Transverse colon (tissue), 4 donors: ENCODE results near the gene TAF3. TPM values are rescaled to one million over a fixed set of nuclear protein-coding genes. Genes with fewer than 3 reads are reported as not detected.

Experiments used
- DNase-seq: peaks from one replicate; pipeline ENCODE4 v3.0.0-alpha.2; 2019
- H3K27ac ChIP-seq, 4 donors: fragments of 200-600 bp; sonication (generic); 2 replicates each; pipeline ENCODE4 v1.5.1; 2016 to 2018; ENCODE audit warnings: inconsistent platforms in 4 of 4
- H3K27me3 ChIP-seq: fragments of 200-600 bp; sonication (generic); 2 replicates; pipeline ENCODE4 v1.5.1; 2017; ENCODE audit warnings: inconsistent platforms
- H3K36me3 ChIP-seq, 4 donors: fragments of 200-600 bp; sonication (generic); 2 replicates each; pipeline ENCODE4 v1.5.1; 2017 to 2019; ENCODE audit warnings: inconsistent platforms in 4 of 4
- H3K4me1 ChIP-seq, 4 donors: fragments of 200-600 bp; sonication (generic); 2 replicates each; pipeline ENCODE4 v1.5.1; 2017 to 2020; ENCODE audit warnings: inconsistent platforms in 4 of 4
- H3K4me3 ChIP-seq, 4 donors: fragments of 200-600 bp; sonication (generic); 1 replicate in 1 of 4; 2 replicates in 3 of 4; pipeline versions ENCODE4 v1.5.1 to v1.6.1; 2017 to 2019; ENCODE audit warnings: inconsistent platforms in 4 of 4
- H3K9me3 ChIP-seq, 2 donors: fragments of 200-600 bp; sonication (generic); 2 replicates each; pipeline ENCODE4 v1.5.1; 2017 to 2019; ENCODE audit warnings: inconsistent platforms in 2 of 2
- EP300 ChIP-seq: sonication (generic); formaldehyde crosslinking; IDR thresholded peaks from one replicate; pipeline ENCODE4 v1.6.1; 2017; ENCODE audit warnings: antibody characterized with exemption, low read depth
- POLR2A ChIP-seq: fragments of 450-650 bp; IDR thresholded peaks from one replicate; pipeline ENCODE4 v1.6.1; 2016; ENCODE audit warnings: antibody characterized with exemption, mild to moderate bottlenecking, moderate library complexity
- POLR2AphosphoS5 ChIP-seq, 3 donors: sonication (generic); formaldehyde crosslinking; IDR thresholded peaks; one replicate each; pipeline ENCODE4 v1.6.1; 2016; ENCODE audit warnings: antibody characterized with exemption in 3 of 3
- WGBS, 2 donors: methylation state at CpG; one replicate each; pipeline ENCODE4 v1.1.5; 2018; ENCODE audit warnings: low coverage in 1 of 2; 5-methylcytosine and 5-hydroxymethylcytosine counted together
- in situ Hi-C, 4 donors: fragments of 200-750 bp; cut with MboI; loops; one replicate each; pipeline versions ENCODE4 v1.15.0 to v1.15.1; 2017; ENCODE audit warnings: low sequenced_read_pairs in 3 of 4, low pct_ligation_motif_present in 1 of 4, low pct_unique_long_range_greater_than_20kb in 1 of 4
- intact Hi-C: fragments of 100-400 bp; cut with DNase I; formaldehyde crosslinking; loops from one replicate; pipeline ENCODE4 v1.15.1; 2023; ENCODE audit warnings: low total_unique reads
- total RNA-seq, 4 donors: library from RNA; depleted of rRNA; stranded (reverse); fragments of >200 nt; gene quantifications; one replicate each; pipeline ENCODE4 v1.1.0, GENCODE V29; 2016
- TF ChIP-seq, protein P1 (sequence below), 5 experiments: fragments of 200-600 bp in 3 of 5; fragments of 450-650 bp in 2 of 5; sonication (generic) in 3 of 5; IDR thresholded peaks; 1 replicate in 2 of 5; 2 replicates in 3 of 5; pipeline ENCODE4 v1.5.1; 2016 to 2017; ENCODE audit warnings: antibody characterized with exemption in 5 of 5, inconsistent platforms in 3 of 5, mild to moderate bottlenecking in 2 of 5, moderate library complexity in 1 of 5

TAF3 gene
- total RNA-seq, 4 donors from 2014 or later: 4.8 to 35.6 (median 9.6) TPM

DNA sequence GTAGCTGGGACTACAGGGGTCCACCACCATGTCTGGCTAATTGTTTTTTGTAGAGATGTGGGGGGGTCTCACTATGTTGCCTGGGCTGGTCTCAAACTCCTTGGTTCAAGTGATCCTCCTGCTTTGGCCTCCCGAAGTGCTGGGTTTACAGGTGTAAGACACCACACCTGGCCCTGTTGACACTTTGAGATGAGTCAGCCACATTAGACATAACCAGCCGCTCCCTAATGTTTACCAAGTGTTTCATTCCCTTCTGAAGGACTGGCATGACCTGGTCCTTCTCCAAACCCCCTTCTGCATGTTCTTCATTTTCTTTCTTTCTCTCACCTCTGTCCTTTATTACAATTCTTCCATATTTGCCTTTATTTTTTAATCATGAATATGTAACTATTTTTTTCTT is 67.8 kb downstream of the TAF3 start:
- TF ChIP-seq POLR2A: no peak
- no peak for TF ChIP-seq EP300
- TF ChIP-seq, protein P1, sequence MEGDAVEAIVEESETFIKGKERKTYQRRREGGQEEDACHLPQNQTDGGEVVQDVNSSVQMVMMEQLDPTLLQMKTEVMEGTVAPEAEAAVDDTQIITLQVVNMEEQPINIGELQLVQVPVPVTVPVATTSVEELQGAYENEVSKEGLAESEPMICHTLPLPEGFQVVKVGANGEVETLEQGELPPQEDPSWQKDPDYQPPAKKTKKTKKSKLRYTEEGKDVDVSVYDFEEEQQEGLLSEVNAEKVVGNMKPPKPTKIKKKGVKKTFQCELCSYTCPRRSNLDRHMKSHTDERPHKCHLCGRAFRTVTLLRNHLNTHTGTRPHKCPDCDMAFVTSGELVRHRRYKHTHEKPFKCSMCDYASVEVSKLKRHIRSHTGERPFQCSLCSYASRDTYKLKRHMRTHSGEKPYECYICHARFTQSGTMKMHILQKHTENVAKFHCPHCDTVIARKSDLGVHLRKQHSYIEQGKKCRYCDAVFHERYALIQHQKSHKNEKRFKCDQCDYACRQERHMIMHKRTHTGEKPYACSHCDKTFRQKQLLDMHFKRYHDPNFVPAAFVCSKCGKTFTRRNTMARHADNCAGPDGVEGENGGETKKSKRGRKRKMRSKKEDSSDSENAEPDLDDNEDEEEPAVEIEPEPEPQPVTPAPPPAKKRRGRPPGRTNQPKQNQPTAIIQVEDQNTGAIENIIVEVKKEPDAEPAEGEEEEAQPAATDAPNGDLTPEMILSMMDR (IDR thresholded peaks at IDR 0.05): no peak
- no peak for TF ChIP-seq POLR2AphosphoS5 (IDR thresholded peaks at IDR 0.05)
- in situ Hi-C loops: no loop called here

DNA sequence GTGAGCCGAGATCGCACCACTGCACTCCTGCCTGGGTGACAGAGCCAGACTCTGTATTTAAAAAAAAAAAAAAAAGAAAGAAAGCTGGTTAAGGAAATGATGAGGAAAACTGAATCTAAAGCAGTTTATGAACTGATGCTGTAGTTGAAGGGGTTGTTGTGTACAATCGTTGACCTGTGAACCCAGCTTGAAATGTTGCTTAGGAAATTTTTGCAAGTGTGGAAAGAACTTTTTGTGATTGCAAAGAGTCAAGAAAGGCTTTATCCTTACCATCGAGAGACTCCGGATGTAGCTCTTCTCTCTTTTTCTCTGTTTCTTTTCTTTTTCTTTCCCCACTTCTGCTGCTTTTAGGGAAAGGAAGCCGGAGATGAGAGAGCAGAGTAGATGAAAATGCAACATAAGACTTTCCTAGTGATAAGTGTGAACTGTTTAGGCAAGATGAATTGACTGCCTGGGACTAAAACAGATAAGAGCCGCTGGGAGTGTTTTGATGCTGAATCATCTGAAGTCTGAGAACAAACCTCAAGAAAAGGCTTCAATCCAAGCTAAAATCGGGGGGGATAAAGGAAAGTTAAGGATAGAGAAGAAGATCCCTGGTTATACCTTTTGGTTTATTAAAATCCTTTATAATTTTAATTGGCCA is 69.0 kb downstream of the TAF3 start:
- TF ChIP-seq POLR2A: no peak
- no peak for TF ChIP-seq POLR2AphosphoS5 (IDR thresholded peaks at IDR 0.05)
- TF ChIP-seq, protein P1 (IDR thresholded peaks at IDR 0.05): no peak
- no peak for TF ChIP-seq EP300
- Histone ChIP-seq H3K27ac (no peak overlapping the region), H3K4me1 (peaks cover 0 to 6% (median 3%) of the 10 kb centered on the region in 4 donors), H3K4me3 (no peak overlapping the region), H3K27me3 (no peaks in the 10 kb centered on the region), H3K9me3 (no peaks in the 10 kb centered on the region), H3K36me3 (no peaks in the 10 kb centered on the region)
- in situ Hi-C loops (no loop called here), intact Hi-C loops (no loop called here)
- DNase-seq: no peak
- WGBS, 2 donors: 64 to 84% methylated on average over 6 to 8 of the region's 8 CpGs

More for the DNA sequence above, 67.8 kb downstream of the TAF3 start:
- Histone ChIP-seq H3K9me3 (no peaks in the 10 kb centered on the region), H3K27me3 (no peaks in the 10 kb centered on the region), H3K36me3 (no peaks in the 10 kb centered on the region), H3K4me1 (peaks cover 0 to 5% (median 3%) of the 10 kb centered on the region in 4 donors), H3K4me3 (no peak overlapping the region), H3K27ac (no peak overlapping the region)
- no peak for DNase-seq
- intact Hi-C loops: no loop called here
- 63% methylated on average over 2 of the region's 2 CpGs; no CpG with 5 or more reads in 1 of the 2 donors for WGBS, 2 donors

- Histone ChIP-seq H3K27ac (no peak overlapping the region), H3K4me1 (peaks cover 0 to 6% (median 3%) of the 10 kb centered on the region in 4 donors), H3K4me3 (no peak overlapping the region), H3K36me3 (no peaks in the 10 kb centered on the region), H3K27me3 (no peaks in the 10 kb centered on the region), H3K9me3 (no peaks in the 10 kb centered on the region)
- WGBS, 2 donors: 89 to 94% methylated on average over 5 of the region's 5 CpGs
- DNase-seq: no peak
- in situ Hi-C loops: no loop called here
- intact Hi-C loops: no loop called here
- TF ChIP-seq POLR2A: no peak
These were observed 71.7 kb downstream of the TAF3 start for GRCh38 chr10:7889947-7890542.

GRCh38 chr10:7890781-7891180 is 72.5 kb downstream of the TAF3 start:
- no peak overlapping the region for H3K27ac ChIP-seq
- intact Hi-C loops (no loop called here), in situ Hi-C loops (no loop called here)
- WGBS, 2 donors: 47 to 74% methylated on average over 6 of the region's 6 CpGs
- TF ChIP-seq EP300: no peak
- TF ChIP-seq, protein P1 (IDR thresholded peaks at IDR 0.05): no peak
- no peak for TF ChIP-seq POLR2AphosphoS5 (IDR thresholded peaks at IDR 0.05)
- no peak for TF ChIP-seq POLR2A
- DNase-seq: no peak
- H3K4me1 ChIP-seq: peaks cover 0 to 6% (median 3%) of the 10 kb centered on the region in 4 donors
- no peak overlapping the region for H3K4me3 ChIP-seq
- H3K27me3 ChIP-seq: no peaks in the 10 kb centered on the region
- H3K36me3 ChIP-seq: no peaks in the 10 kb centered on the region
- H3K9me3 ChIP-seq: no peaks in the 10 kb centered on the region
